ENCODE data around the gene SLC18A2.

DNA sequence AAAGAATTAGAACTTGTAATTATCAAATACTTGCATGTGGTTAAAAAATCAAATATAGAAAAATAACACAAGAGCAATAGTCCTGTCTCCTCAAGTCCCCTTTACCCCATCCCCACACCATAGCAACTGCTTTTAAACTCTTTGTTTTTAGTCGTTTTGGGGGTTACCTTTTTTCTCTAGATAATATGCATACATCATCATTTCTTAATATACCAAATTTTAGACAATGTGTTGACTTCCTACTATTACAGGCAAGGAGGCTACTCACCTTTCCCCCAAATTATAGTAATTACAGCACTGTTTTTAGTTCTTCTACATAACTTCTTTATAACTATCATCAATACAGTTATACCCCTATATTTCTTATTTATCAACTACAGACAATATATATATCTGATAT lies 57.3 kb downstream of the SLC18A2 start:
- TF ChIP-seq, protein P1, sequence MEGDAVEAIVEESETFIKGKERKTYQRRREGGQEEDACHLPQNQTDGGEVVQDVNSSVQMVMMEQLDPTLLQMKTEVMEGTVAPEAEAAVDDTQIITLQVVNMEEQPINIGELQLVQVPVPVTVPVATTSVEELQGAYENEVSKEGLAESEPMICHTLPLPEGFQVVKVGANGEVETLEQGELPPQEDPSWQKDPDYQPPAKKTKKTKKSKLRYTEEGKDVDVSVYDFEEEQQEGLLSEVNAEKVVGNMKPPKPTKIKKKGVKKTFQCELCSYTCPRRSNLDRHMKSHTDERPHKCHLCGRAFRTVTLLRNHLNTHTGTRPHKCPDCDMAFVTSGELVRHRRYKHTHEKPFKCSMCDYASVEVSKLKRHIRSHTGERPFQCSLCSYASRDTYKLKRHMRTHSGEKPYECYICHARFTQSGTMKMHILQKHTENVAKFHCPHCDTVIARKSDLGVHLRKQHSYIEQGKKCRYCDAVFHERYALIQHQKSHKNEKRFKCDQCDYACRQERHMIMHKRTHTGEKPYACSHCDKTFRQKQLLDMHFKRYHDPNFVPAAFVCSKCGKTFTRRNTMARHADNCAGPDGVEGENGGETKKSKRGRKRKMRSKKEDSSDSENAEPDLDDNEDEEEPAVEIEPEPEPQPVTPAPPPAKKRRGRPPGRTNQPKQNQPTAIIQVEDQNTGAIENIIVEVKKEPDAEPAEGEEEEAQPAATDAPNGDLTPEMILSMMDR (IDR thresholded peaks at IDR 0.05; ENCODE audit: extremely low read depth in 1 of 2, insufficient read depth in 1 of 2, low read depth in 1 of 2, low read length in 2 of 2) = no peak
- no peak for TF ChIP-seq POLR2AphosphoS5 (IDR thresholded peaks at IDR 0.05; ENCODE audit: insufficient read depth, low read depth, low read length)
- no peak for TF ChIP-seq JUN (IDR thresholded peaks at IDR 0.05; ENCODE audit: borderline replicate concordance, insufficient read depth, insufficient read length, low read depth)

Data from endothelial cell of umbilical vein (primary cell).